Hippocampal formation (tissue), 2 donors: ENCODE data around the gene C1orf35.

Experiments used
- DNase-seq, 2 donors: peaks; one replicate each; lab custom pipeline; 2025; lab: John Stamatoyannopoulos, UW

C1orf35 gene

GRCh38 chr1:228079013-228079412, 24.1 kb downstream of the C1orf35 start:
- DNase-seq, result no peak

GRCh38 chr1:228077565-228078330, 25.4 kb downstream of the C1orf35 start:
- no peak for DNase-seq

GRCh38 chr1:228076796-228077430, 26.2 kb downstream of the C1orf35 start:
- no peak for DNase-seq

- DNase-seq, result no peak
Observed at GRCh38 chr1:228075801-228076271, 27.3 kb downstream of the C1orf35 start.

GRCh38 chr1:228074954-228075730, 28.0 kb downstream of the C1orf35 start:
- no peak for DNase-seq

GRCh38 chr1:228073857-228074545, 29.1 kb downstream of the C1orf35 start:
- DNase-seq, result no peak

- no peak for DNase-seq
Observed at GRCh38 chr1:228073061-228073856, 29.9 kb downstream of the C1orf35 start.

- DNase-seq, result no peak
Observed at GRCh38 chr1:228072658-228073043, 30.5 kb downstream of the C1orf35 start.

GRCh38 chr1:228071839-228072657, 31.1 kb downstream of the C1orf35 start:
- DNase-seq, result no peak

- no peak for DNase-seq
Observed at GRCh38 chr1:228070851-228071250, 32.3 kb downstream of the C1orf35 start.

- DNase-seq, result no peak
Observed at GRCh38 chr1:228070173-228070572, 33.0 kb downstream of the C1orf35 start.

- DNase-seq, result no peak
Observed at GRCh38 chr1:228068359-228068758, 34.8 kb downstream of the C1orf35 start.

- DNase-seq, result no peak
Observed at GRCh38 chr1:228066891-228067654, 36.1 kb downstream of the C1orf35 start.

GRCh38 chr1:228066416-228066815, 36.7 kb downstream of the C1orf35 start:
- no peak for DNase-seq

- DNase-seq, result no peak
Observed at GRCh38 chr1:228065543-228066347, 37.4 kb downstream of the C1orf35 start.

GRCh38 chr1:228064741-228065542, 38.2 kb downstream of the C1orf35 start:
- no peak for DNase-seq

GRCh38 chr1:228064296-228064695, 38.8 kb downstream of the C1orf35 start:
- no peak for DNase-seq
